Left kidney (tissue), 8 donors: ENCODE measurements around the gene CCDC124. TPM values are rescaled to one million over a fixed set of nuclear protein-coding genes. Genes with fewer than 3 reads are reported as not detected.
"Not testable (repeated sequence)": the region's sequence is repeated elsewhere in the genome, so short reads cannot be mapped to it uniquely, and the experiment has no call there.

Experiments
- DNase-seq: peaks from one replicate; pipeline ENCODE4 v3.0.0-alpha.2; 2013
- long read RNA-seq, 8 donors: transcript quantifications; one replicate each; lab custom pipeline, GENCODE V29; 2026
- polyA plus RNA-seq: library from polyadenylated mRNA; unstranded; fragments of 120-200 nt; gene quantifications from one replicate; pipeline ENCODE4 v1.2.1, GENCODE V29; 2013; ENCODE audit not compliant: insufficient read length

CCDC124 gene, protein sequence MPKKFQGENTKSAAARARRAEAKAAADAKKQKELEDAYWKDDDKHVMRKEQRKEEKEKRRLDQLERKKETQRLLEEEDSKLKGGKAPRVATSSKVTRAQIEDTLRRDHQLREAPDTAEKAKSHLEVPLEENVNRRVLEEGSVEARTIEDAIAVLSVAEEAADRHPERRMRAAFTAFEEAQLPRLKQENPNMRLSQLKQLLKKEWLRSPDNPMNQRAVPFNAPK
- polyA plus RNA-seq, result 43.6 TPM
- long read RNA-seq, donor 1, transcript CCDC124-201 (5 exons, 938 nt), result major isoform, 32 of 66 reads
- long read RNA-seq, donor 1, partial matches to known transcripts, result 33 of 66 reads
- long read RNA-seq, donor 1, other reads (novel, unspliced or antisense), result 0 of 66 reads
- long read RNA-seq, donor 2, transcript CCDC124-201 (5 exons, 938 nt), result major isoform, 34 of 52 reads
- long read RNA-seq, donor 2, partial matches to known transcripts, result 15 of 52 reads
- long read RNA-seq, donor 2, other reads (novel, unspliced or antisense), result 0 of 52 reads
- long read RNA-seq, donor 3, transcript CCDC124-201 (5 exons, 938 nt), result major isoform, 21 of 43 reads
- long read RNA-seq, donor 3, partial matches to known transcripts, result 22 of 43 reads
- long read RNA-seq, donor 3, other reads (novel, unspliced or antisense), result 0 of 43 reads
- long read RNA-seq, donor 4, partial matches to known transcripts, result 0 of 3 reads
- long read RNA-seq, donor 4, other reads (novel, unspliced or antisense), result 0 of 3 reads
- long read RNA-seq, donor 5, transcript CCDC124-201 (5 exons, 938 nt), result major isoform, 47 of 87 reads
- long read RNA-seq, donor 5, partial matches to known transcripts, result 30 of 87 reads
- long read RNA-seq, donor 5, other reads (novel, unspliced or antisense), result 8 of 87 reads
- long read RNA-seq, donor 6, transcript CCDC124-201 (5 exons, 938 nt), result major isoform, 51 of 97 reads
- long read RNA-seq, donor 6, partial matches to known transcripts, result 46 of 97 reads
- long read RNA-seq, donor 6, other reads (novel, unspliced or antisense), result 0 of 97 reads
- long read RNA-seq, donor 7, transcript CCDC124-201 (5 exons, 938 nt), result major isoform, 42 of 82 reads
- long read RNA-seq, donor 7, partial matches to known transcripts, result 36 of 82 reads
- long read RNA-seq, donor 7, other reads (novel, unspliced or antisense), result 0 of 82 reads
- long read RNA-seq, donor 8, transcript CCDC124-201 (5 exons, 938 nt), result major isoform, 11 of 16 reads
- long read RNA-seq, donor 8, partial matches to known transcripts, result 5 of 16 reads
- long read RNA-seq, donor 8, other reads (novel, unspliced or antisense), result 0 of 16 reads

DNA sequence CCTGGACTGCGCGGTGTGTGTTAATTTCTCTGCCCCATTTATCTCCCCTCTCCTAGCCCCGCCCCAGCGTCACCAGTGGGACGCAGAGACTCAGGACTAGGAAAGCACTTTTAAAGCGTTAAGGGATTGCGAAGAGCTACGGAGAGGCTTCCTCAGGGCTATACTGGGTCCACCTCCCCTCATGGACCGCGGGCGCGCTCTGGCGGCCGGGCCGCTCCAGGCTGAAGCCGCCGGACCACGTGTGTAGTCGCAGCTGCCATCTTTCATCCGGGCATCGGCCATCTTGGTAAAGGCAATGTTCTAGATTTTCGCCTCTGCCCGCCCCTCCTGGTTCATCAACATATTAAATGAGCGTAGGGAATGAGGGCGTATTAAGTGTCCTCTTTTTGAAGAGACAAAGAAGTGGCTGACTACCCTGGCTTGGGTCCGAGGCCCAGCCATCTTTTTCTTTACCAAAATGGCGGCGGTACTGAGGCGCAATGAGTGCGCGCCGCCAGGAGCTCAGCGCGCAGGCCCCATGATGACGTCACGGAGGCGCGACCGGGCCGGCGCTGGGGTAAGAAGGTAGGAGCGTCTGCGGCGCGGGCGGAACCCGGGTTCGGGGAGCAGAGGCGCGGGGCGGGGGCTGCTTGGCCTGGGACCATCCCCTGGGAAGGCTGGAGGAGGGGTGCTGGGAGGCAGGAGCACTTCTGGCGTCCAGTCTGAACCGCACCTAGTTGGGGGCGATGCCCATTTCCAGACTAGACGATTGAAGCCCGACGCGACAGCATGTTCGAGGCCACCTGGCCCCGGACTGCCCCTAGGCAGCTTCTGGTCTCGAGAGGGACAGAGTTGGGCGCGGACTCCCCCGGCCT lies at the start of gene CCDC124:
CCDC124 (plus strand) TSS at position 531 of the 854 bp plus-strand sequence. CDS start 3,406 bp downstream, outside the sequence.
- DNase-seq, result peak; percentile 89

DNA sequence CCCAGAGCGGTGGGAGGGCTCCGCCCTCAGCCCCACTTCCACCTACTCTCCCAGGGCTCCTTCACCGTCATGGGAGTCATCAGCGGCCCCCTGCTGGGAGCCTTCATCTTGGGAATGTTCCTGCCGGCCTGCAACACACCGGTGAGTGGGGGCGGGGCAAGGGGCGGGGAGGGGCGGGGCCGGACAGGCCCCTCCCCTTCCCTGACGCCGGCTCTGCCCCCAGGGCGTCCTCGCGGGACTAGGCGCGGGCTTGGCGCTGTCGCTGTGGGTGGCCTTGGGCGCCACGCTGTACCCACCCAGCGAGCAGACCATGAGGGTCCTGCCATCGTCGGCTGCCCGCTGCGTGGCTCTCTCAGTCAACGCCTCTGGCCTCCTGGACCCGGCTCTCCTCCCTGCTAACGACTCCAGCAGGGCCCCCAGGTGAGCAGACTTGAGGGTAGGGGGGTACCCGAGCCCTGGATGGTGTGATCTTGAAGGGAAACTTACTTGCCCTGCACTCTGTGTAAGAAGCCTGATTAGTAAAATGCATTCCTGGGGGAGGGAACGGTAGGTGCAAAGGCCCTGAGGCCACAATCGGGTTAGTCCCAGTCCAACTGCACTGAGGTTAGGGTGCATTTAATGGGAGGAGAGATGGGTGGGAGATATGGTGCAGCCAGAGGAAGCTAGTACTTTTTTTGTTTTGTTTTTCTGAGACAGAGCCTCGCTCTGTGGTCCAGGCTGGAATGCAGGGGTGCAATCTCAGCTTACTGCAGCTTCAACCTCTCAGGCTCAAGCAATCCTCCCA lies 49.0 kb upstream of the CCDC124 start:
- no peak for DNase-seq

DNA sequence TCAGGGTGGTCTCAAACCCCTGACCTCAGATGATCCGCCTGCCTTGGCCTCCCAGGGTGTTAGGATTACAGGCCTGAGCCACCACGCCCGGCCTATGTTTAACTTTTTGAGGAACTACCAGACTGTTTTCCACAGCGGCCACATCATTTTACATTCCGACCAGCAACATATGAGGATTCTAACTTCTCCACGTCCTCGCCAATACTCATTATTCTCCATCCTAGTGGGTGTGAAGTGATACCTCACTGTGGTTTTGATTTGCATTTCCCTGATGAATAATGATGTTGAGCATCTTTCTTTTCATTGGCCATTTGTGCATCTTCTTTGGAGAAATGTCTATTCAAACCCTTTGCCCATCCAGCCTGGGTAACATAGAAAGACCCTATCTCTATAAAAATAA lies 46.3 kb upstream of the CCDC124 start:
- no peak for DNase-seq

DNA sequence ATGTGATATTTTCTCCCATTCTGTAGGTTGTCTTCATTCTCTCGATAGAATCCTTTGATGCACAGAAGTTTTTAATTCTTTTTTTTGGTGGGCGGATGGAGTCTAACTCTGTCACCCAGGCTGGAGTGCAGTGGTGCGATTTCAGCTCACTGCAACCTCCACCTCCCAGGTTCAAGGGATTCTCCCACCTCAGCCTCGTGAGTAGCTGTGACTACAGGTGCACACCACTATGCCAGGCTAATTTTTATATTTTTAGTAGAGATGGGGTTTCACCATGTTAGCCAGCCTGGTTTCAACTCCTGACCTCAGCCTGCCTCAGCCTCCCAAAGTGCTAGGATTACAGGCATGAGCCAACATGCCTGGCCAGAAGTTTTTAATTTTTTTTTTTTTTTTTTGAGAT lies 45.6 kb upstream of the CCDC124 start:
- DNase-seq, result not testable (repeated sequence)

DNA sequence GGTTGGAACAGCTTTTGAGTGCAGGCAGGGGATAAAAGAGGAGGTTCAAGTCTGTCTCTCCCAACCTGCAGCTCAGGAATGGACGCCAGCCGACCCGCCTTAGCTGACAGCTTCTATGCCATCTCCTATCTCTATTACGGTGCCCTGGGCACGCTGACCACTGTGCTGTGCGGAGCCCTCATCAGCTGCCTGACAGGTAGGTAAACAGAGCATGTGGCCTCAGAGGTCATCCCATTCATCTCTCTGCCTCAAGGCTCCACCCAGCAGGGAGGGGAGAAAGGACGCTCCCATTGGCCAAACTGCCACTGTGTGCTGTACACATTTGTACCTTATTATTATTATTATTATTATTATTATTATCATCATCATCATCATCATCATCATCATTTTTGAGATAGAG lies 44.6 kb upstream of the CCDC124 start:
- no peak for DNase-seq

DNA sequence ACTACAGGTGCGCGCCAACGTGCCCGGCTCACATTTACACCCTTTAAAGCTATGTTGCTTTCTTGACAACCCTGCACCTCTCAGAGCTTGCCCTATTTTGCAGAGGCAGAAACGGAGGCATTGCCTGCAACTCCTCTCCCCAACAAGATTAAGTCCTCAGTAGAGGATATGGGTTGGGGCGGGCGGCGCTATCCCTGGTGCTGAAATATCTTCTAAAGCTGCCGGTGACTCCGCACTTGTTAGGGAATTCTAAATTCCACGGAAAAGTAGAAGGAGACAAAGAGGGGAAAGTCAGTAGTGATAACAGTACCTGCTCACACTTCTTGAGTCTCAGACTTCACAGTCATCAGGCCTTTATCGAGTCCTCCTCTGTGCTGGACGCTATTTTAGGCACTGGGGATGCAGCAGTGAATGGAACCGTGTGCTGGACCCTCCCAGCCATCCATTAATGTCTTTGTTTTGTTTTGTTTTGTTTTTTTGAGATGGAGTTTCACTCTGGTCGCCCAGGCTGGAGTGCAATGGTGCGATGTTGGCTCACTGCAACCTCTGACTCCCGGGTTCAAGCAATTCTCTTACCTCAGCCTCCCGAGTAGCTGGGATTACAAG lies 43.1 kb upstream of the CCDC124 start:
- DNase-seq, result peak; percentile 75

DNA sequence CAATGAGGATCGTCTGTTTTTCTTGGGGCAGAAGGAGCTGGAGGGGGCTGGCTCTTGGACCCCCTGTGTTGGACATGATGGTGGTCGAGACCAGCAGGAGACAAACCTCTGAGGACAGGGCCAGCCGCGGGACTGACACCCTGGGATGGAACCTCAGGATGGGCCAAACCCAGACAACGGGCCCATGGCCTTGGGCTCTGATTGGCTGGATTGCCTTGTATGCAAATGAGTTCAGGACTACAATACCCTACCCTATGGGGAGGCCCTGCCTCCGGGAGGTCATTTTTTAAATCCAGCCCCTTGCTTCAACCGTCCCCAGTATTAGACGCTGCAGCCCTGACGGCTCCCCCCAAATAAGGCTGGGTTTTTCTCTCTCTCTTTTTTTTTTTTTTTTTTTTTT lies 39.0 kb upstream of the CCDC124 start:
- no peak for DNase-seq

DNA sequence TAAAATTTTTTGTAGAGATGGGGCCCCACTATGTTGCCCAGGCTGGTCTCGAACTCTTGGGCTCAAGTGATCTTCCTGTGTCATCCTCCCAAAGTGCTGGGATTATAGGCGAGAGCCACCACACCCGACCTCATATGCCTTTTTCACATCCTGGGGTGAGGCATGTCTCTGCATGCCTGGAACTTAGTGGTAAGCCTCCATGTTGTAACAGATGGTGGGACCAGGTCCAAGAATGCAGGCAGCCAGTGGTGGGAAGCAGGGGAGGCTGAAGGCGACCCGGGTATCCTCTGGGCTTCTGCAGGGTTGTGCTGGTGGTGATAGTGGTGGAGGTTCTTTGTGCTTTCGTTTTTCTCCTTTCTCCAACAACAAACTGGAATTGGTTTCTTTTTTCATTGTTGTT lies 30.1 kb upstream of the CCDC124 start:
- no peak for DNase-seq

DNA sequence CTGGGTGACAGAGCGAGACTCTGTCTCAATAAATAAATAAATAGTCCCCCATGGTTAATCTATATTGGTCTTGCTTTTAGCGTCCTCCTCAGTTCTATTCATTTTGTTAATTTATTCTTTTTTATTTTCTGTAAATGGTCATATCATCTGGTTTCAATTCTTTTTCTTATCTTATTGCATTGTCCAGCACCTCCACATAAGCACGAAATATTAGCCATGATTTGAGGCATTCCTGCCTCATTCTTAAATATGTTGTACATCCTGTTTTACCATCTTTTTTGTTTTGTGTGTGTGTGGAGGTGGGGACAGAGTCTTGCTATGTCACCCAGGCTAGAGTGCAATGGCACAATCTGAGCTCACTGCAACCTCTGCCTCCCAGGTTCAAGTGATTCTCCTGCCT lies 24.6 kb upstream of the CCDC124 start:
- no peak for DNase-seq

DNA sequence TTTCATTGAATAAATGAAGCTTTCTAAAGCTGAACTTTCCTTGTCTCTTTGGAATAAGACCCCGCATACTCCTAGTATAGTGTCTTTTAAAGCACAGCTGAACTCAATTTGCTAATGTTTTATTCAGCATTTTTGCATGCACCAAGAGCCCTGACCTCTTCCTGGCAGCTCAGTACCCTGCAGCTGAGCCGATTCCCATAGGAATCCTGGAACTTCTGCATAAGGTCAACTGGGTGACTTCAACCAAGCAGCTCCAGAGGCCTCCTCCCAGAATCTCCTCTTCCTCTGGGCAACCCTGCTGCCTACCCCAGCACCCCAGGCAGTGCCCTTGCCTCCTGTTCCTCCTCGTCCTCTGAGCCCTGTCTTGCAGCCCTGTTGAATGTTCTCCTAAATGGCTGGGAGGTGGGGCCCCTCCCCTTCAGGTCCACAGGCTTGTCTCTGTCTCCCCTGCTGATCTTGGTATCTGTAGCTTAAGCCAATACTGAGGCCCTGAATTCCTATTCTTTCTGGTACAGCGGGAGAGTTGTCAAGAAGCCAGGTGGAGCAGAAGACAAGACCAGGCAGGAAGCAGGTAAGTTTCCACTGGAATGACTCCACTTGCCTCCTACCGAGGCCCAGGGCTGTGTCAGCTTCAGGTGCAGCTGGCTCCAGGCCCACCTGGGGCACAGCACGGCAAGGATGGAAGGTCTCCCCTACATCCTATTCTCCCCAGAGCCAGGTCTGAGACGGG lies 23.6 kb upstream of the CCDC124 start:
- DNase-seq, result no peak

DNA sequence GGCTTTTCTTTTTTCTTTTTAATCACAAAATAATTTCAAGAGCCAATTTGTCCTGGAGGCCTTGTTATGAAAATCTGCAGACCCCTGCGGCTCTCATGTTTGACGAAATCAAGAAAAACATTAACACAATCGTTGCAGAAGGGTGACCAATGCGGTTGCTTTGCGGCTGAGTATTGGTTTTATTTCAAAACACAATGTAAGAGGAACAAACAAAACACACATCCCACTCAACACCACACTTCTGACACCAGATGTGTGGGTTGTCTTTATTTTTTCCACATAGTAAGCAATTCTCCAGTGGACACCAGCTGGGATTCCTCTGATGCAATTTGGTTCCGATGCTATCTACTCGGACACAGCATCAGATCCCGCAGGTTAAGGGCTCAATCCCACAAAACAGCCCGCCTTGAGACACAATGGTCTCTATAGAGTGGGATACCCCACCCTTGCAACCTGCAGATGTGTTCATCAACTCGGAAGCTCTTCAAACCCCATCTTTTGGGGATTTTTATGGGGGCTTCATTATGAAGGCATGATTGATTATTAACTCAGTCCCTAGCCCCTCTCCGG lies 21.9 kb upstream of the CCDC124 start:
- no peak for DNase-seq

DNA sequence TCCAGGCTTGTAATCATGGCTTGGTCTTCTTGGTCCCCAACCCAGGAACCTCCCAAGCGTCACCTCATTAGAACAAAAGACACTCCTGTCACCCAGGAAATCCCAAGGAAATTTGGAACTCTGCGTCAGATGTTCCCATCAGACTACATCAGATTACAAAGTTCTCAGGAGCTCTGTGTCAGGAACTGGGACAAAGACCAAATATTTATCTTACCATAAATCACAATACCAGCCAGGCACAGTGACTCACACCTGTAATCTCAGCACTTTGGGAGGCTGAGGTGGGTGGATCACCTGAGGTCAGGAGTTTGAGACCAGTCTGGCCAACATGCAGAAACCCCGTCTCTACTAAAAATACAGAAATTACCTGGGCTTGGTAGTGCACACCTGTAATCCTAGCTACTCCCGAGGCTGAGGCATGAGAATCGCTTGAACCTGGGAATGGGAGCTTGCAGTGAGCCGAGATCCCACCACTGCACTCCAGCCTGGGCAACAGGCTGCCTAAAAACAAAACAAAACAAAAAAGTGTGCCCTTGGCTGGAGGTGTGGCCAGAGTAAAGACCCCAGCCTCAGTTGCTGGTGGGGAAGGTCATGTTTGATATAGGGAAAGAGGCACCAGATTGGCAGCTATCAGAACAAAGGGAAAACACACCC lies 16.7 kb upstream of the CCDC124 start:
- DNase-seq, result no peak

DNA sequence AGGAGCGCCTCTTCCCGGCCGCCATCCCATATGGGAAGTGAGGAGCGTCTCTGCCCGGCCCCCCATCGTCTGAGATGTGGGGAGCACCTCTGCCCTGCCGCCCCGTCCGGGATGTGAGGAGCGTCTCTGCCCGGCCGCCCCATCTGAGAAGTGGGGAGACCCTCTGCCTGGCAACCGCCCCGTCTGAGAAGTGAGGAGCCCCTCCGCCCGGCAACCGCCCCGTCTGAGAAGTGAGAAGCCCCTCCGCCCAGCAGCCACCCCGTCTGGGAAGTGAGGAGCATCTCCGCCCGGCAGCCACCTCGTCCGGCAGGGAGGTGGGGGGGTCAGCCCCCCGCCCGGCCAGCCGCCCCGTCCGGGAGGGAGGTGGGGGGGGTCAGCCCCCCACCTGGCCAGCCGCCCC lies 14.7 kb upstream of the CCDC124 start:
- DNase-seq, result not testable (repeated sequence)

DNA sequence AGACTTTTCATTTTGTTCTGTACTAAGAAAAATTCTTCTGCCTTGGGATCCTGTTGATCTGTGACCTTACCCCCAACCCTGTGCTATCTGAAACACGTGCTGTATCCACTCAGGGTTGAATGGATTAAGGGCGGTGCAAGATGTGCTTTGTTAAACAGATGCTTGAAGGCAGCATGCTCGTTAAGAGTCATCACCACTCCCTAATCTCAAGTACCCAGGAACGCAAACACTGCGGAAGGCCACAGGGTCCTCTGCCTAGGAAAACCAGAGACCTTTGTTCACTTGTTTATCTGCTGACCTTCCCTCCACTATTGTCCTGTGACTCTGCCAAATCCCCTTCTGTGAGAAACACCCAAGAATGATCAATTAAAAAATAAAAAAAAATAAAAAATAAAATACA lies 13.7 kb upstream of the CCDC124 start:
- DNase-seq, result not testable (repeated sequence)

DNA sequence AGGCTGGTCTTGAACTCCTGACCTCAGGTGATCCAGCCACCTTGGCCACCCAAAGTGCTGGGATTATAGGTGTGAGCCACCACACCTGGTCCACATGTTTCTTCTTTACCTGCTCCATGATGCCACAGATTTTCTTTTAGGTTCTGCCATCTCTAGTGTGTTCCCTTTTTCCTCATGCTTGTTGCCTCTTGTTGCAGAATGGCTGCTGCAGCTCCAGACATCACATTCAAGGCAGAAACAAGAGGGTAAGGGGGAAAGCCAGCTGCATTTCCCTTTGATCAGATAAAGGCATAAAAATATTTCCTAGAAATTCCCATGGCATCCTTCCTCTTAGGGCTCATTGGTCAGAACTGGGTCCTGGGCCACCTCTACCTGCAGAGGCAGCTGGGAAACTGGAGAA lies 12.3 kb upstream of the CCDC124 start:
- DNase-seq, result no peak

DNA sequence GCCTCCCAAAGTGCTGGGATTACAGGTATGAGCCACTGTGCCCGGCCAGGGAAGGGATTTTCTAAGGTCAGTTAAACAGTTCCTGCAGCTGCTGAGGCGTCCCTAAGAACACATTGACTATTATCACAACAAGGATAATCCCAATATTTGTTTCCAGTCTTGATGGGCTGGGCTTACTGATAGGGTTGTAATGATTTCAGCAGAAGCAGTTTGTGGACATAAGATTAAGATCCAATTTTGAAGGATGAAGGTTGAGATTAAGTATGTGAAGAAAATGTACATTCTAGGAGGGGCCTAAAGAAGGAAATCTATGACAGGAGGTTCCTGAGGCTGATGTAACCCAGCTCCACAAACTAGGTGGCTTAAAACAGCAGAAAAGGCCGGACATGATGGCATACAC lies 10.7 kb upstream of the CCDC124 start:
- DNase-seq, result no peak

DNA sequence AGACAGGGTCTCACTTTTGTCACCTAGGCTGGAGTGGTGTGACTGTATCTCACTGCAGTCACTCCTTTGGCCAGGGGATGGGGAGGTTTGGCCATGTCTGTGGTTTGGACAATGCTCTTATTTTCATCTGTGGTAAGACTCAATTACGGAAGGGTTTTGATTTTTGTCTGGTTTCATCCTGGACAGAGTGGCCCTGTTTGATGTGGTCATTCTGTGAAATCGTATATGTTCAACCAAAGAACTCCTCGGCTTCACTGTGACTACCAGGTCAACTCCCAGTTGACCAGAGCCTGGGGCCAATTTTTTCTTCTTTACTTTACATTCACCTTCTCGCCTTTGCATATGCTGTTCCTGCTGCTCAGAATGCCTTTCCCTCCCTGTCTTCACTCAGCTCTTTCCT lies 6.8 kb upstream of the CCDC124 start:
- DNase-seq, result no peak

DNA sequence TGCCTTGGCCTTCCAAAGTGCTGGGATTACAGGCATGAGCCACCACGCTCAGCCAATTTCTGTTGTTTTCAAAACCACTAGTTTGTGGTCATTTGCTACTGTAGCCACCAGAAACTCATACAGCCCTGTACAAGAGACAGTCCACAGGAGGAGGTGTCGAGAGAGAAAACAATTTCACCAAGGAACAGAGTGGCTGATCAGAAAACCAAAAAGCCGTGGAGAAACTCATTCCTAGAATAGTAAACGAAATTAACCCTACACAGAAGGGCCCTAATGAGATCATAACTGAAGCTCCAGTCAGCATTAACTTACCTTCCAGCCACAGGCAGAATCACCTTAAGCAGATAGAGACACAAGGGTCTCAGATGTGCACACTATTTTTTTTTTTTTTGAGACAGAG lies 3.8 kb upstream of the CCDC124 start:
- no peak for DNase-seq
